GM18909 (cell line): ENCODE results near the gene TOPBP1.
"Not testable (repeated sequence)": the region's sequence is repeated elsewhere in the genome, so short reads cannot be mapped to it uniquely, and the experiment has no call there.

Source experiments
- ATAC-seq: cut with Tn5 transposase; IDR thresholded peaks from one replicate; pipeline ENCODE4 v1.9.1; 2021; ENCODE audit warnings: mild to moderate bottlenecking; ENCODE audit not compliant: unreplicated experiment, poor library complexity

Gene TOPBP1

GRCh38 chr3:133661454-133662277, at the start of gene TOPBP1:
Gene TOPBP1 (minus strand): TSS chr3:133661941. CDS start chr3:133661127, 814 bp downstream.
- peak; percentile 90 for ATAC-seq

DNA sequence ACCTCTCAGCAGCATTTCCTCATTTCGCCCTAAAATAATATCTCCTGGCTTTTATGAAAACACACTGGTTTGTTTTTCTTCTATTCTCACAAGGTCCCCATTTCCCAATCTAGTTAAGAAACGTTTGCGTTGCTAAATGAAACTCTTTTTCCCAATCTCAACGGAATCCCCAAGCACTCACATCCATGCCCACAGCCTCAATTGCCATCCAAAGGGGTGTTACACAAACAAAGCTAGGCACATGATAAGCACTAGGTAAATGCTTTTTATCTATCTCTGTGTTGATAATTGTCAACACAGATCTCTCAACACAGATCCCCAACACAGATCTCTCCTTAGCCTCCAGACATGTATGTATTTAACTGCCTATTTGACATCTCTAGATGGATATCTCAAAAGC, 49.3 kb upstream of the TOPBP1 start:
- ATAC-seq = no peak

DNA sequence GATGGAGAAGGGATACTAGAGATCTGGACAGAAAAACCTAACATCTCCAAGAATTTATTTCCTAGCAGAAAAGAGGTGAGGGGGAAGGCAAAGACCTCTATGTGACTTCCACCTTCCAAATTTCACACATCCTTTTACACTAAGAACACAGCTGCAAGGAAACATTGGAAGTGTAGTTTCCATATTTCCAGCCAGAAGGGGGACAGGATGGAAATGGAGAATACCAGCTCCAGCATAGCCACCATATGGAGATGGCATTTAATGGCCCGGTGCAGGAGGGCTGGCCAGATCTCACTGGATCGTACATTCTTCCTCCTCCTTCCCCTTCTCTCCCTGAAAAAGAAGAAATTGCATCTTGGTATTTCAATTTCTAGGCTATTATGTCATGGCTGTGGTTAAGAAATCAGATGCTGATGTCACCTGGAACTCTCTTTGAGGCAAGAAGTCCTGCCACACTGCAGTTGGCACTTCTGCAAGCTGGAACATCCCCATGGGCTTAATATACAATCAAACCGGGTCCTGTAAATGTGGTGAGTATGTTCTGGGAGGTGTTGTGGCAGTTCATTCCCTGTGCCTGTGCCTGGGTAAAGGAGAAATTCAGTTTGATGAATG, 47.5 kb upstream of the TOPBP1 start:
- ATAC-seq = no peak

GRCh38 chr3:133706033-133706432, 44.3 kb upstream of the TOPBP1 start:
- no peak for ATAC-seq

- no peak for ATAC-seq
Observed at GRCh38 chr3:133703915-133704314, 42.2 kb upstream of the TOPBP1 start.

GRCh38 chr3:133701435-133702358, 40.0 kb upstream of the TOPBP1 start:
- no peak for ATAC-seq

GRCh38 chr3:133700351-133700750, 38.6 kb upstream of the TOPBP1 start:
- no peak for ATAC-seq

- ATAC-seq = no peak
Observed at GRCh38 chr3:133699903-133700302, 38.2 kb upstream of the TOPBP1 start.

- no peak for ATAC-seq
Observed at GRCh38 chr3:133699467-133699866, 37.7 kb upstream of the TOPBP1 start.

GRCh38 chr3:133697960-133698359, 36.2 kb upstream of the TOPBP1 start:
- ATAC-seq = no peak

DNA sequence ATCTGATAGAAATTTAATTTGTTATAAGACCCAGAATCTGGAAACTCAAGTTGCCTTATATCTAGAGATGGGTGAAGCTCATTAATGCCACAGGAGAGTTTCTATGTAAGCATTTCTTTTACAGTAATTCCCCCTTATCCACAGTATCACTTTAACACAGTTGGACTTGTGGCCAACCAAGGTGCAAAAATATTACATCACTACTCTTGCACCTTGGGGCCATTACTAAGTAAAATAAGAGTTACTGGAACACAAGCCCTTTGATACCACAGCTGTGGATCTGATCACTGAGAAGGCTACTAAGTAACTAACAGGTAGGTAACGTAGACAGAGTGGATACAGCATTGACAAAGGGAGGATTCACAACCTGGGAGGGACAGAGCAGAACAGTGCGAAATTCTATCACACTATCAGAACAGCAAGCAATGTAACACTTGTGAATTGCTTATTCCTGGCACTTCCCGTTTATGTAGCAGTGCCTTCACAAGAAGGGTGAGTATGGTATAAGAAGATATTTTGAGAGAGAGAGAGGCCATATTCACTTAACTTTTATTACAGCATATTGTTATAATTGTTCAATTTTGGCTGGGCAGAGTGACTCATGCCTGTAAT, 33.9 kb upstream of the TOPBP1 start:
- ATAC-seq = no peak

GRCh38 chr3:133694288-133695268, 32.8 kb upstream of the TOPBP1 start:
- no peak for ATAC-seq

- no peak for ATAC-seq
Observed at GRCh38 chr3:133693821-133694220, 32.1 kb upstream of the TOPBP1 start.

- ATAC-seq = no peak
Observed at GRCh38 chr3:133692759-133693158, 31.0 kb upstream of the TOPBP1 start.

DNA sequence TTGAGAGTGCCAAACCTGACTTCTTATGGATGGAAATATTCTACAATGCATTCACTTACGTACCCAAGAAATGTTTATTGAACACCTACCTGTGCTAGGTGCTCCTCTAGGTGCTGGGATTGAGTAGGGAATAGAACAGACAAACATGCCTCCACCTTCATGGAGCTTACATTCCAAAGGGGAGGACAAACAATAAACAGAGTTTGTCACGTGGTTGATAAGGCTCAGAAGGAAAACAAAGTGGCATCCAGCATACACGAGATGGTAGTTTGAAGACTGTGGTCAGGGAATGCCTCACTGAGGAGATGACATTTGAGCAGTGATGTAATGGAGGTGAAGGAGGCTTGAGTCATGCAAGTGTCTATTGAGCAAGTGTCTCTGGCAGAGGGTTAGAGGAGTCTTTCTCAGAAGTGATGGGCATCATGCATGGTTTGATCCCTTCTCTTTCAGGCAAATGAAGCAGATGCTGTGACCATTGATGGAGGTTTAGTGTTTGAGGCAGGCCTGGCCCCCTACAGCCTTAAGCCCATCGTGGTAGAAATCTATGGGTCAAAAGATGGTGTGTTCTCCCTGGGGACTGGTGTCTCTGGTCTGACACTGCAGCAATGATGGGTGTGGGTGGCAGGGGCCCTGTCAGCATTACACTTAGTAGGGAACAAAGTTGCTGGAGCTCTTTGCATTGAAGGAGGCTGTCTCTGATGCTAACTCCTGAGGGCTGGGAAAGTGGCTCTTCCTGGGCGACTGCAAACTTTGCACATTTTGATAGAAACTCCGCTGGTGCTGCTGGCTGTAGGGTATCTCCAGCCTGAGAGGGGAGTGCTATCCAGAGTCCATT, 29.7 kb upstream of the TOPBP1 start:
- no peak for ATAC-seq

DNA sequence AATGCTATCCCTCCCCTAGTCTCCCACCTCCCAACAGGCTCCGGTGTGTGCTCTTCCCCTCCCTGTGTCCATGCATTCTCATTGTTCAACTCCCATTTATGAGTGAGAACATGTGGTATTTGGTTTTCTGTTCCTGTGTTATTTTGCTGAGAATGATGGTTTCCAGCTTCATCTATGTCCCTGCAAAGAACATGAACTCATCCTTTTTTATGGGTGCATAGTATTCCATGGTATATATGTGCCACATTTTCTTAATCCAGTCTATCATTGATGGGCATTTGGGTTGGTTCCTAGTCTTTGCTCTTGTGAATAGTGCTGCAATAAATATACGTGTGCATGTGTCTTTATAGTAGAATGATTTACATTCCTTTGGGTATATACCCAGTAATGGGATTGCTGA, 16.3 kb upstream of the TOPBP1 start:
- not testable (repeated sequence) for ATAC-seq

GRCh38 chr3:133676336-133677118, 14.8 kb upstream of the TOPBP1 start:
- no peak for ATAC-seq
